HG02970 (cell line): ENCODE data around the gene RGS14.
"Not testable (repeated sequence)": the region's sequence is repeated elsewhere in the genome, so short reads cannot be mapped to it uniquely, and the experiment has no call there.

ENCODE experiments used
- ATAC-seq: cut with Tn5 transposase; IDR thresholded peaks from one replicate; pipeline ENCODE4 v1.9.1; 2021; ENCODE audit warnings: mild to moderate bottlenecking, moderate library complexity, moderate number of reproducible peaks; ENCODE audit not compliant: unreplicated experiment, low FRiP score

The RGS14 gene

GRCh38 chr5:177327539-177328522, 29.9 kb upstream of the RGS14 start:
- ATAC-seq: no peak

GRCh38 chr5:177328545-177329231, 29.0 kb upstream of the RGS14 start:
- no peak for ATAC-seq

GRCh38 chr5:177329883-177330282, 27.8 kb upstream of the RGS14 start:
- no peak for ATAC-seq

GRCh38 chr5:177330991-177331842, 26.5 kb upstream of the RGS14 start:
- ATAC-seq: no peak

GRCh38 chr5:177332031-177332895, 25.5 kb upstream of the RGS14 start:
- ATAC-seq: no peak

GRCh38 chr5:177332896-177333260, 24.8 kb upstream of the RGS14 start:
- no peak for ATAC-seq

GRCh38 chr5:177333420-177334154, 24.1 kb upstream of the RGS14 start:
- no peak for ATAC-seq

GRCh38 chr5:177334155-177334551, 23.6 kb upstream of the RGS14 start:
- no peak for ATAC-seq

GRCh38 chr5:177334781-177335700, 22.7 kb upstream of the RGS14 start:
- ATAC-seq: no peak

- no peak for ATAC-seq
Measured at GRCh38 chr5:177335701-177336065, 22.0 kb upstream of the RGS14 start.

- no peak for ATAC-seq
Measured at GRCh38 chr5:177336112-177336511, 21.6 kb upstream of the RGS14 start.

GRCh38 chr5:177336603-177337494, 20.9 kb upstream of the RGS14 start:
- no peak for ATAC-seq

- no peak for ATAC-seq
Measured at GRCh38 chr5:177338251-177339106, 19.2 kb upstream of the RGS14 start.

- ATAC-seq: no peak
Measured at GRCh38 chr5:177339107-177339638, 18.6 kb upstream of the RGS14 start.

- not testable (repeated sequence) for ATAC-seq
Measured at GRCh38 chr5:177343000-177343399, 14.7 kb upstream of the RGS14 start.

GRCh38 chr5:177343777-177344176, 13.9 kb upstream of the RGS14 start:
- ATAC-seq: no peak
